Fibroblast of gingiva (primary cell): Measurements from ENCODE around the gene DGKD.
"Not testable (repeated sequence)": the region's sequence is repeated elsewhere in the genome, so short reads cannot be mapped to it uniquely, and the experiment has no call there.

ENCODE experiments used
- DNase-seq: peaks from one replicate; pipeline ENCODE4 v3.0.0-alpha.2; 2011; ENCODE audit warnings: low read depth

DGKD gene

DNA sequence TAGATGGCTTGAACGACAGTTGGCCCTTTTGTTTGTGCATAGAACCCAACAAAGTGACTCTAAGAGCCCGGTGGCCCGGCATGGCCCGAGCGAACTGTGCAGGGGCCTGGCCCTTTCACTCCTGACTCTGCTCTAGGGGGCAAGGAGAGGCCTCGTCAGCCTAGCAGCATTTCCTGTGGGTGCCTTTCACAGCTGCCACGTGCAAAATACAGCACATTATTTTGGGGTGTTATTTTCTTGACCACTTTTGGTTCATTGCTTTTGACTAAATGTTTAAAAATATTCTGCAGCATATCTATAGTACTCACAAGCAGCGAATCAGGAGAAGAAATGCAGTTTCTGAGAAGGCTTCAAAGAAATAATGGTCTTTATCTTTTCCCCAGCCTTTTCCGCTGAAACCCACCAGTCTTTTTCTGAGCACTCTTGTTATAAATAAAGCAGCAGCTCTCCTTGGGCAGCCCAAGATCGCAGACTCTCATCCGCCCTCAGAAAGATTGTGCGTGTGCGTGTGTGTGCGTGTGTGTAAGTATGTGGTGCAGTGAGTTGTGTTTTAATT is 31.3 kb downstream of the DGKD start:
- DNase-seq, result no peak

DNA sequence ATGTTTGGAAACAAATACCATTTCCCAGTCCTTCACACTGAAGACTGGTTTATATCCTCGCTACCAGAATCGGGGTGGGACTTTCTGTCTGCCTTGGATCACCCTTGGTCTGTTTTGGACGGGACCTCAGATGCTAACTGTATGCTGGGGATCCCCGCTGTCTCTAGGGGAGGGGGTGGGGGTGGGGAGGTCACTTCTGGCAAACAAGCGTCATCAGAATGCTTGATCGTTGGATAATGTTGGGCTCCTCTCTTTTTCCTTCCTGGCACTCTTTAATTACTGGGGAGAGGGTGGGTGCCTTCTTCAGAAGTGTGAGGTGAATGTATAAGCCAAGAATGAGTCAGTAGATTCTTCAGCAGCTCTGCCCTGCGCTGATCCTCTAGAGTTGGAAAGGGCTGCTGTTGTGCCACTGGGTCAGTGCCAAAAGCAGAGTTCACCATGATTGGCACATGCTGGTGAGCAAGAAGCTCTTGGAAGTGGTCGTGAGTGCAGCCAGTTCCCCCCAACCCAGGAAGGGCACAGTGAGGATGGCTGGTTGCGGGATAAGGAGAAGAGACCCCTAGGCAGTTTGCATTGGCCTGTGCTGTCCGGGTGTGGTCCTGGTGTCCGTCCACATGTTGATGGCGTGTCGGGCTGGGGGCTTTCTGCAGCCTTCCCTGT is 32.2 kb downstream of the DGKD start:
- peak; percentile 21 for DNase-seq

DNA sequence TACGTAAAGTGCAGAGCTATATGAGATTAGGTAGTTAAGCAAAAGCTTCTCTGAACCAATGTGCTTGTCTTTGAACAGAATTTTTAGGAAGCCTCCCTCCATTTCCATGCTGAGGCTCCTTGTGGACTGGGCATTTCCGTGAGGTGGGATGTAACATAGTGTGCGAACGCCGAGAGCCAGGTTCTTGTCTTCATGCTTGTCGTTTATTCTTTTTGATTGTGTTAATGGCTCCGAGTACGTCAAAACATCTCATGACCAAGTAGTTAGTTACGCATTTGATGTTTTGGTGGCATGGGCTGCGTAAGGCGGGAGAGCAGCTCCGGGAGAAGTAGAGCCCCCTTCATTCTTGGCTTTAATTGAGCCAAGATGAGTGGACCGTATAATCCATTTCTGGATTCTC is 32.9 kb downstream of the DGKD start:
- no peak for DNase-seq

DNA sequence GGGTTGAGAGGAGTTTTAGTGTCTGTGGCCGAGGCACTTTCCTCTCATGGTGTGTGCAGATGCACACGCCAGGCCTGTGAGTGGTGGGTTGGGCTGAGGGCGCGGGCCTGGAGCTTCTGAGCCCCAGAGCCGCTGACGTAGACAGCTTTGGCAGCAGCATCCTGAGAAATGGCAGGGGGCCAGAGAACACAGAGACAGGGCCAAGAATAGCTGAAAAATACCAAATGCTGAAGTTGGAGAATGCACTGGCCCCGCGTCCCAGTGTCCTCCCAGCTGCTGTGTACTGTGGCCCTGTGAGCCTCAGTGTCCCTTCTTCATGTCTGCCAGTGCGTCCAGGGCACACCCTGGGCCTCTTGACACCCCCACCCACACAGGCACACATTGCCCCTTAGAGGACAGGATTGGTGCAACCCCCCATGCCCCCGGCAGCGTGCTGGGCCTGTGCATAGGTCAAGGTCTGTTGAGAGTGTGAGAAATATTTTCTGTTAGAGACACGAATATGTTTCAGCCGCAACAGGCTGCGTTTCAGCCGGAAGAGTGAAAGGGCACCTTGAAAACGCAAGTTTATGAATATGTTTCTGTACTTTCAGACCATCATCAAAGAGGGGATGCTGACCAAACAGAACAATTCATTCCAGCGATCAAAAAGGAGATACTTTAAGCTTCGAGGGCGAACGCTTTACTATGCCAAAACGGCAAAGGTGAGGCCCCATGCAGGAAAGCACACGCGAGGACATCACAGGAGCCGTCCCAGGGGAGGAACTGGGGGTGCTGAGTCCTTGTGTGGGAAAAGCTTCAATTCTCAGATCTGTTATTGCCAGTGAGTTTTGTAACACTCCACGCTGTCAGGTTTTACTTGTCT is 33.6 kb downstream of the DGKD start:
- peak; percentile 93 for DNase-seq

DNA sequence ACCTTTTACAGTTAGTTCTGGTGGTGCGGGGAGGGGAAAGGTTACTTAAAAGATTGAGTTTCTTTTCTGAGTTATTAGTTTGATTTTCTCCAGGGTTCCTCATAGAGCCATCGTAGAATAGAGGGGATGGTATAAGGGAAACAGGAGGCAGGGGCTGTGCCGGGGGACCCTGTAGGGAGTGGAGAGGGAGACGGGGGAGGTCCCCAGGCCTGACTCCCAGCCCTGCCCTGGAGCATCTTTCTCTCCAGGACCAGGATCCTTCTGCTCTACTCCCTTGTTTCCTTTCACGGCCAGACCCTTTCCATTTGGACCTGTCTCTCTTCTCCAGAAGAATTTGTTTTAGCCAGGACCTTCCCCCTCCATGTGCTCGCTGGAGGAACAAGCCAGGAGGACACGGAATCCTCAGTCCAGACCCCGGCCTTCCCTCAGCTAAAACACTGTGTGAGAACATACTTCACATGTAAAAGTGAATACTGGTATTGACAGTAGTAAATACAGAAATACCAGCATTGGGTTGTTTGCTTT is 35.4 kb downstream of the DGKD start:
- no peak for DNase-seq

DNA sequence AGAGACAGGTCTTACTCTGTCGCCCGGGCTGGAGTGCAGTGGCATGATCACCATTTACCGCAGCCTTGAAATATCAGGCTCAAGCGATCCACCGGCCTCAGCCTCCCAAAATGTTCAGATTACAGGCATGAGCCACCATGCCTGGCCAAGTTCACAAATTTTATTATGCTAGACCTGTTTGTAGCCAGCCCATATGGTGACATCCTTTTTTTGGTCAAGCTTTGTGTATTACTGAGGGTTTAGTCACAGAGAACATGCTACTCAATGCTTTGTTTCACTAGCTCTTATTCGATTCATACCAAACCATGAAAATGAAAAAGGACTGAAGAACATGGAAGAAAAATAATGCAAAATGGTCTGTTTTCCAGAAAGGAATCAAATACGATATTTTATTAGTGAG is 41.4 kb downstream of the DGKD start:
- DNase-seq, result no peak

DNA sequence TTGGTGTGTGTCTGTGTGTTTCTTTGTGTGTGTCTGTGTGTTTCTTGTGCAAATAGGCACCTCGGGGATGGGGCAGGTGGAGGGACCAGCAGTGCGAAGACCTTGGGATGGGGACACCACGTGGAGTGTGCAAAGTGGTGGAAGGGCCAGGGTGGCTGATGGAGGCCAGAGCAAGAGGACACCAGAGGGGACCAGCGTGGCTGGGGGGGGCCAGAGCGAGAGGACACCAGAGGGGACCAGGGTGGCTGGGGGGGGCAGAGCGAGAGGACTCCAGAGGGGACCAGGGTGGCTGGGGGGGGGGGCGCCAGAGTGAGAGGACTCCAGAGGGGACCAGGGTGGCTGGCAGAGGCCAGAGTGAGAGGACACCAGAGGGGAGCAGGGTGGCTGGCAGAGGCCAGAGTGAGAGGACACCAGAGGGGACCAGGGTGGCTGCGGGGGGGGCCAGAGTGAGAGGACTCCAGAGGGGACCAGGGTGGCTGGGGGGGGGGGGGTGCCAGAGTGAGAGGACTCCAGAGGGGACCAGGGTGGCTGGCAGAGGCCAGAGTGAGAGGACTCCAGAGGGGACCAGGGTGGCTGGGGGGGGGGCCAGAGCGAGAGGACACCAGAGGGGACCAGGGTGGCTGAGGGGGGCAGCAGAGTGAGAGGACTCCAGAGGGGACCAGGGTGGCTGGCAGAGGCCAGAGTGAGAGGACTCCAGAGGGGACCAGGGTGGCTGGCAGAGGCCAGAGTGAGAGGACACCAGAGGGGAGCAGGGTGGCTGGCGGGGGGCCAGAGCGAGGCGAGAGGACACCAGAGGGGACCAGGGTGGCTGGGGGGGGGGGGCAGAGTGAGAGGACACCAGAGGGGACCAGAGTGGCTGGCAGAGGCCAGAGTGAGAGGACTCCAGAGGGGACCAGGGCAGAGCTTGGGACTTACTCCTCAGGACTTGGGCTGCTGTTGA is 42.7 kb downstream of the DGKD start:
- DNase-seq, result not testable (repeated sequence)

DNA sequence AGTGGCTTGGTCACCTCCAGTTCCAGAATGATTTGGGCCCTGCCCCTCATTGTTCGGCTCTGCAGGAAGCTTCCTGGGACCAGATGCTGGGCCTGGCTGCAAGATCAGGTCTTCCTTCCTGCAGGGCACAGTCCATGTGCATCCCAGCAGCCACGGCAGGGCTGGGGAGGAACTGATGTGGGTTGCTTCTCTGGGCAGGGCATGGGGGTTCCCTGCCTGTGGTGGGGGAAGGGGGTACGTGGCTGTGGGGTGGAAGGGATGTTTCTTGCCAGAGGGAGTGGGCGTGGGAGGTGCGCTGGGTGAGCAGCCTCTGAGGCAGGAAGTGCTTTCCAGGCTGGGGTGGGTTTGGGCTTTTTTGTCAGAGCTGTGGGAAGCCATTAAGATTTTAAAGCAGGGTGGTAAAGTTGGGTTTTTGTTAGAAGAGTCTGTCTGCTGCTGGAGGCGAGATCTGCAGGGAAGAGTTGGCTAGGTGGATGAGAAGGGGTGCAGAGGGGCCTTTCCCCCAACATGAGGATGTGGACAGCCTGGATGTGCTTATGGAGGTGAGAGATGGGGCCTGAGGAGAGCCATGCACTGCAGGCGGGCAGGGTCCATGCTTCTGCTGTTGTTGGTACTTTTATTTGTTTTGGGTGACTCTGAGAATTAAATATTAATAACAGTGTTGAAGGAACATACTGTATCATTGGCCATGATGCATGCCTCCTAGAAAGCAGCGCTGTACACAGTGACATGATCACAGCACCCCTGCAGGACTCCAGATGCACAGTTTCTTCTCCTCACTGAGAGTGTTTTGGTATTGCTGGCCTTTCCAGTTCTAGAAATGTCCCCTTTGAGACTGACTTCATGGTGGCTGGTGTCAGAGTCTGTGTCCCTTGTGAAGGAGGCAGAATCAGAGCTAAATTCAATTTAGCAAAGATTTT is 45.3 kb downstream of the DGKD start:
- no peak for DNase-seq

DNA sequence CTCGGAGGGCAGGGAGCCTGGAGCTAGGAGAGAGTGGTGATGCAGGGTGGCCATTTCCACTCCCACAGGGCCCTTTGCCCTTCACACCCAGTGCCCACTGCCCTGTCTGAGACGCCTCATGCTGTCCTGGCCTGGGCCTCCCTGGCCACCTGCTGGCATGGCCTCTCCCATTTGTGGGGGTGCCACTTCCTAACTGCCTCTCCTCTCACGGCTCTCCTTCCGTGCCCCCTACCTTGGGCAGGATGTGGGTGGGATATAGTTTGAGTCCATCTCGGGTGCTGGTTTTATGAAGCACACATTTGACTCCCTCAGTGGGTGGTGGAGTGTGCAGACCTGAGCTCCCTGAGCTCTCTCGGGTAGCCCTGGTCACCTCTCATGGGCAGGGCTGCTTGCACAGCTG is 46.0 kb downstream of the DGKD start:
- no peak for DNase-seq

DNA sequence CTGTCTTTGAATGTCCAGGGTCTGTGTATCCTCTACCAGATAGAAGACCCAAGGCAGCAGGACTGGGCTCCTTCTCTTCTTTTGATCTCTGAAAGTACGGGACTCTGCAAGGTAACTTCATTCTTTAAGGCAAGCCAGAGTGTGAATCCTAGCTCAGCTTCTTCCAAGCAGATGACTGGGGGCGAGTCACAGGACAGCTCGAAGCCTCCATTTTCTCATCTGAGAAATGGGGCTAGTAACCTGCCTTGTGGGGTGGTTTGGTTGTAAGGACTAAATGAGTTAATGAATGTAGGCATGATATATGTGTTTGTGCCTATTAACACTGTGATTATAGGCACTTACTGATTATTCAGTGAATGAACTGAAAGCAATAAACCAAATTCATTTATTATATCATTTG is 46.7 kb downstream of the DGKD start:
- DNase-seq, result no peak

DNA sequence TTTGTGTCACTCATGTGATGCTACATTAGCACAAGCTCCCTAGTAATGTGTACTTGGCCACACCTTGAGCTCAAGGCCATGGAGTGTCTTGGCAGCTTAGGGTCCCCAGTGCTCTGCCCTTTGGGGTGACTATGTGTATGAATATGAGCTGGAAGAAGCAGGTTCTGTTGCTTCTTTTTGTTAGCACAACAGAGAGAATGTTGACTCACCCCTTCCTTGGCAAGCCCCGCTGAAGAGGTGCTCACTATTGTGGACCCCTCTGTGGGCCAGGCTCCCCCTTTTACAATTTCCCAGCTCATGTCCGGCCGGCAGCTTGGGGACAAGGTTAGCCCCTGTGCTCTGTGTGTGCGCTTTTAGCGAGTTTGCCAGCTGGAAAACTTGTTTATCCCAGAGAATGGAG is 48.1 kb downstream of the DGKD start:
- DNase-seq, result no peak

DNA sequence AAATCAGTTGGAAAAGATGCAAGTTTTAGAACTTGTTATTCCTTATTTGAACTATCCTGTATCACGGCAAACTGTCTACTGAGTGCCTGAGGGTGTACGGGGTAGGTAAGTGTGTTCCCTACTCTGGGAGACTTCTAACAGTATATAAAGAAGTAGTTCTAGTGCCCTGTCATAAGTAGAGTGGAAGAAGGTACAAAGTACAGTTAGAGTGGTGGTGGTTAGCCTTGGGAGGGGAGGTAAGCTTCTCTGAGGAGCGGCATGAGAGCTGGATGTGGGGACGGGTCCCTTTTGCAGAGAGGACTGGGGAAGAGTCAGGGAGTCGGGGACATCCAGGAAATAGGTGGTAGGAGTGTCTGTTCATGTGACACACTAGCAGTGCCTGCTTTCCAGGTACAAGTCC is 48.5 kb downstream of the DGKD start:
- no peak for DNase-seq

DNA sequence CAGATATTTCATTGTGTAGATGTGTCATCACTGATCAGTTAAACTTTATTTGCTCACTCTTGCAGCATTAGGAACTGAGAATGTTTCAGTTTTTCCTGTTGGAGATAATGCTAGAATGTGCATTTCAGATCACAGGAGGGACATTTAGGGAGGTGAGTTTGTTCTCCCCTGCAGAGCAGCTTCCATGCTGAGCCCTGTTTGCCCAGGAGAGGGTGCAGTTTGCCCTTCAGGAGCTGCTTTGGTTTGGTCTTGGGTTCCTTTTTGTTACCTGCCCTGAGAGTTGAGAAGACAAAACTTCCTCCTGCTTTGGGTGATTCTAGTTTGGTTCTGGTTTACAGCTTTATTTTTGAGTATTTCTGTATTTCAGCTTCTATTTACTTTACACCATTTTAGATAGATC is 49.9 kb downstream of the DGKD start:
- no peak for DNase-seq

DNA sequence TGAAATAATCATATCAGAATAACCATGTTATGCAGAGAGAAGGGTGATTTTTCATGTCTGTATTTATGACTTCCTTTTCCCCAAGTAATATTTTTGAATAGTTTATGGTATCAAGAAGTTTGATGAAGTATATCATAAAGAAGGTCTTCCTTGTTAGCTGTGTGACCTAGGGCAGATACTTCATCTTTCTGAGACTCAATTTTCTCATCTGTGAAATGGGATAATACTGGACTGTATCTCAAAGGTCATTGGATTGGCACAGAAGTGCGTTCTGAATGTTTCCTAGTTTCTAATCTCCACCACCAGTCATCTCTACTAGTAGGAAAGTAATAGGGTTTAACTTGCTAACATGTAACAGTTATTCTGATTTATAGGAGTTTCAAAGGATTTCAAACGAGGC is 52.6 kb downstream of the DGKD start:
- no peak for DNase-seq

DNA sequence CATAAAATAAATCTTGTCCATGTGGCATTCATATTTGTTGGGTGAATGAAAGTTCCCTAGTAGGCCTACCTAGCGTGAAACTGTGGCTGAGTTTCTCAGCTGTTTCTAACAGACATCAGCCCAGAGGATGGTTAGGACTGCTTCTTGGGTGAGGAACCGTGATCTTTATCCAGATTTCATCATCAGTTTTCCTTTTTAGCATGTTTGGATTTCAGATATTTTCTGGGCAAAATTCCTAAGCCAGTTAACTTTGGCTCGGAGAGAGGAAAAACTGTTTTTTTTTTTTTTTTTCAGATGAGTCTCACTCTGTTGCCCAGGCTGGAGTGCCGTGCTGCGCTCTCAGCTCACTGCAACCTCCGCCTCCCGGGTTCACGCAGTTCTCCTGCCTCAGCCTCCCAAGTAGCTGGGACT is 53.5 kb downstream of the DGKD start:
- DNase-seq, result peak; percentile 88

DNA sequence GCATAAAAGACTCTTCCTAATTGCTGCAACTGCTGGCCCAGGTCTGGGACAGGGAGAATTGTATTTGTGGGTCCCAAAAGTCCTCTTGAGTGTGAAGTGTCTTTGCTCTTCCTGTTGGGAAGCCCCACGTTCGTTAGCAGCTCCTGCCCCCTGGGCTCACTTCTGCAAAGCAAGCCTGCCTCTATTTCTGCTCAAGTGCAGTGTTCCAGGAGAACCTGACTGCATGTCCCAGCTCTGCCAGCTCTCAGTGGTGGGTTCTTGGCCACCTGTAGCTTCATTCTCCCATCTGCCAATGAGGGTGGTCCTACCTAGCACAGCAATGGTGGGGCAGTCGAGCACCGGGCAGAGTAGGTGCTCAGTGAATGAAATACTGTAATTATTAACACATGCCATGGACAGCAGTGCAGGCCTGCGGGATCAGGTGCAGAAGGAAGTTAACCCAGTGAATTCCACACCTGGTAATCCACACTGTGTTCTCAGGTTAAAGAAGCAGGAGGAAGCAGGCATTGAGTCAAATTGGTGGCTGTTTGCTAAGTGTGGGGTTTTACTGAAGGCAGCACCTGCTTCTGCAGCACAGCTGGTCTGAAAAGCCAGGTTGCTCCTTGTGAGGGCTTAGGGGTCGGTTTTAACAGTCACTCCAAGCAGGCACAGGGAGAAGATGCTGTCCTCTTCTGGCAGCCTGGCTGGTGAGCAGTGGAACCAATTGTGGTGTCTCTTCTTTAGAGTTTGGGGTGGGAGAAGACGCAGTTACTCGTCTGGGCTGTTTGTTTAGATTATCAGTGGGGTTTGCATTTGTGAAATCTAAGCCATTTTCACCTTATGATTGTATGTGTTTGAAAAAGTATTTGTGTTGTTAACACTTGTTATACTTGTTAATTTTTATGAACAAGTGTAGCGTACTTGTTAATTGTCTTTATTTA is 54.3 kb downstream of the DGKD start:
- no peak for DNase-seq

DNA sequence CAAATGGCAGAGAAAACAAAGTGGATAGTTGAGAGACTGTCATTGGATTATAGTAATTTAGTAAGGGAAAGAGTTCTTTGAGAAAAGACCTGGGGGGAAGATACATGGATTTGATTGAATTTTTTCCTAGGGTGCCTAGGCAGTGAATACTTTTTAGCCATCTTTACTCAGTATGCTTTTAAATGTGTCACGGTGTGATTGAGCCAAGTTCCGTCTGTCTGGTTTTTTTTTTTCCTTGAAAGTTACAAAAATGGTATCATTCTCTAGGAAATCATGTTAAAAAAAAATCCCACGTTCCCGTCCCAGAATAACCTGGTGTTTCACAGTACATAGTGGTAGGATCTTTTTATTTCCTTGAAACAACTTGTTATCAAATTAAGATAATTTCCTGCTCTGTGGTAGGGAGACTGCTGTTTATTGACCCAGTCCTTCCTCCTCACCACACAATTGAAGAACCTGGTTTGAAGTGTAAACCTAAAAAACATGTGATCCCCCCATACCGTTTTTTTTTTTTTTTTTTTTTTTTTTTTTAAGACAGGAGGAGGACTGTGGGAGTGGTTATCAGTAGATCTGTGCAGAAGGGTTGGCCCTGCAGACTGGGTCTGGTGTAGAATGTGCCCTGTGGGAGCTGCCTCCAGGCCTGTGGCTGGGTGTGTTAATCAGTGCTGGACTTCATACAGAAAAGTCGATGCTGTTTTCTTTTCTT is 55.1 kb downstream of the DGKD start:
- no peak for DNase-seq

DNA sequence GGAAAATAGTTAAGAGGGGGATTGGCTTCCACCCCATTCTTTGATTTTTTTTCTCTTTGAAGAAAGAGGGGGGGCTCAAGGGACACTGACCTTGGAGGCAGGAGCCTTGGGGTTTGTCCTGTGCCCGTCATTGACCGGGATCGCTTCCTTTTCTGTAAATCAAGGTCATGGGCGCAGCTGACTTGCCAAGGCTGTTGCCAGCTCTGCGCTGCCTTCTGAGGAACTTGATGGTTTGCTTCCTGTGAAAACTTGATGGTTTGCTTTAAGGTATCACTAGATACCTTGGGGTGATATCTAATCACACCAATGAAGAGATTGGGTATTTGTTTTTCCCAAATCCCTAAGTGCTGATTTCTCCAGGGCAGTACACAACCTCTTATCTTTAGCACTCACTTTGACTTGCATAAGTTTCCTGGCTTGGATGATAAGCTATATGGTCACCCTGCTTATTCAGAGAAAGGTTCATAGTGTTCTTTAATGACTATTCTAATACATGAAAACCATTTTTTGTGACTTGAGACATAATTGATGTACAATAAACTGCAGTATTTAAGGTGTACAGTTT is 56.0 kb downstream of the DGKD start:
- no peak for DNase-seq

DNA sequence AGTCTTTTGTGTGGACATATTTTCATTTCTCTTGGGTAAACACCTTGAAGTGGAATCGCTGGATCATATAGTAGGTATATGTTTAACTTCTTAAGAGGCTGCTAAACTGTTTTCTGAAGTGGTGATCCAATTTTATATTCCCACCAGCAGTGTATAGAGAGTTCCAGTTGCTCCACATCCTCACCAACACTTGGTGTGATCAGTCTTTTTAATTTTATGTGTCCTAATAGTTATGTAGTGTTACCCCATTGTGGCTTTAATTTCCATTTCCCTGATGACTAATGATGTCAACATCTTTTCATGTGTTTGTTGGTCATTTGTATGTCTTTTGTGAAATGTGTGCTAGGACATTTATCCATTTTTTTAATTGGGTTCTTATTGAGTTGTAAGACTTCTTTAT is 56.9 kb downstream of the DGKD start:
- DNase-seq, result no peak
